Measurements from ENCODE around the gene SIRT1. TPM values are rescaled to one million over a fixed set of nuclear protein-coding genes. Genes with fewer than 3 reads are reported as not detected.

The SIRT1 gene
- total RNA-seq, 2 experiments from 2014 or later = 18.0 to 35.8 TPM

GRCh38 chr10:67853512-67853911, 30.9 kb upstream of the SIRT1 start:
- H3K27ac ChIP-seq (ENCODE audit: low read depth, low read length, poor library complexity, severe bottlenecking) = no peak overlapping the region
- H3K36me3 ChIP-seq (ENCODE audit: insufficient read depth, low read length) = no peaks in the 10 kb centered on the region
- no peaks in the 10 kb centered on the region for H3K79me2 ChIP-seq (ENCODE audit: insufficient read depth, low read depth, low read length)
- intact Hi-C loops (cut with micrococcal nuclease; ENCODE audit: unreplicated experiment) = loop anchor here (10.0 kb wide), 1 partner anchor 221 kb away; the partner anchor contains the start of gene HERC4
- no peak overlapping the region for H2AFZ ChIP-seq (ENCODE audit: low read length)
- H3K4me1 ChIP-seq (ENCODE audit: insufficient read depth, low read length, poor library complexity, severe bottlenecking) = peaks cover 4% of the 10 kb centered on the region
- no peaks in the 10 kb centered on the region for H3K9me3 ChIP-seq (ENCODE audit: low read length)
- ChIA-PET POLR2A (interaction anchor here (0.6 to 0.8 kb wide), 3 partner anchors 66 to 495 kb away, joined by 3 to 4 read pairs (median 4); no protein-coding TSS in a partner anchor), CTCF (ENCODE audit: unreplicated experiment) (interaction anchor here (1.2 kb wide), 1 partner anchor 16 kb away, joined by 3 read pairs; the partner anchor contains the start of gene DNAJC12)
- no peak overlapping the region for H3K4me3 ChIP-seq (ENCODE audit: low read depth, low read length, poor library complexity, severe bottlenecking)
- H3K4me2 ChIP-seq (ENCODE audit: low read length) = no peak overlapping the region
- H4K20me1 ChIP-seq (ENCODE audit: insufficient read depth, low read length) = no peaks in the 10 kb centered on the region
- DNase-seq (ENCODE audit: low spot score) = no peak
- TF ChIP-seq CTCF (conservative IDR thresholded peaks at IDR 0.05; ENCODE audit: low read length) (no peak), EZH2phosphoT487 (IDR thresholded peaks at IDR 0.05; ENCODE audit: borderline replicate concordance, low read depth, low read length) (no peak)
- no TSS peak for BruUV-seq (replicated peaks)
- H3K9me2 ChIP-seq (ENCODE audit: insufficient read depth, low read length) = no peaks in the 10 kb centered on the region

- ChIA-PET POLR2A (interaction anchor here (0.6 to 1.2 kb wide), 3 partner anchors 248 to 344 kb away, joined by 3 to 4 read pairs (median 3); no protein-coding TSS in a partner anchor), CTCF (ENCODE audit: unreplicated experiment) (no interaction called here)
- DNase-seq (ENCODE audit: low spot score) = no peak
- no peaks in the 10 kb centered on the region for H3K79me2 ChIP-seq (ENCODE audit: insufficient read depth, low read depth, low read length)
- TF ChIP-seq CTCF (conservative IDR thresholded peaks at IDR 0.05; ENCODE audit: low read length) = no peak
- no peak for TF ChIP-seq EZH2phosphoT487 (IDR thresholded peaks at IDR 0.05; ENCODE audit: borderline replicate concordance, low read depth, low read length)
- H3K9me2 ChIP-seq (ENCODE audit: insufficient read depth, low read length) = no peaks in the 10 kb centered on the region
- H3K4me3 ChIP-seq (ENCODE audit: low read depth, low read length, poor library complexity, severe bottlenecking) = no peak overlapping the region
- no peak overlapping the region for H3K27ac ChIP-seq (ENCODE audit: low read depth, low read length, poor library complexity, severe bottlenecking)
- H2AFZ ChIP-seq (ENCODE audit: low read length) = no peak overlapping the region
- intact Hi-C loops (cut with micrococcal nuclease; ENCODE audit: unreplicated experiment) = loop anchor here (10.0 kb wide), 1 partner anchor 216 kb away; the partner anchor contains the start of gene HERC4
- no peaks in the 10 kb centered on the region for H3K9me3 ChIP-seq (ENCODE audit: low read length)
- H3K36me3 ChIP-seq (ENCODE audit: insufficient read depth, low read length) = no peaks in the 10 kb centered on the region
- BruUV-seq (replicated peaks) = no TSS peak
- no peaks in the 10 kb centered on the region for H4K20me1 ChIP-seq (ENCODE audit: insufficient read depth, low read length)
- H3K4me2 ChIP-seq (ENCODE audit: low read length) = no peak overlapping the region
- H3K4me1 ChIP-seq (ENCODE audit: insufficient read depth, low read length, poor library complexity, severe bottlenecking) = peaks cover 11% of the 10 kb centered on the region
These were observed 25.5 kb upstream of the SIRT1 start for GRCh38 chr10:67858971-67859370.

- Histone ChIP-seq H3K36me3 (ENCODE audit: insufficient read depth, low read length) (no peaks in the 10 kb centered on the region), H3K4me2 (ENCODE audit: low read length) (no peak overlapping the region), H3K9me3 (ENCODE audit: low read length) (no peaks in the 10 kb centered on the region), H3K4me1 (ENCODE audit: insufficient read depth, low read length, poor library complexity, severe bottlenecking) (peaks cover 17% of the 10 kb centered on the region), H3K79me2 (ENCODE audit: insufficient read depth, low read depth, low read length) (no peaks in the 10 kb centered on the region), H4K20me1 (ENCODE audit: insufficient read depth, low read length) (no peaks in the 10 kb centered on the region), H2AFZ (ENCODE audit: low read length) (peak overlapping the region; percentile 55; the same call in 1 of the 2 replicates), H3K27ac (ENCODE audit: low read depth, low read length, poor library complexity, severe bottlenecking) (no peak overlapping the region), H3K9me2 (ENCODE audit: insufficient read depth, low read length) (no peaks in the 10 kb centered on the region), H3K4me3 (ENCODE audit: low read depth, low read length, poor library complexity, severe bottlenecking) (no peak overlapping the region)
- intact Hi-C loops (cut with micrococcal nuclease; ENCODE audit: unreplicated experiment) = no loop called here
- CTCF ChIA-PET (ENCODE audit: unreplicated experiment) = interaction anchor here (0.6 to 1.5 kb wide), 2 partner anchors 22 to 486 kb away, joined by 3 read pairs; no protein-coding TSS in a partner anchor
- DNase-seq (ENCODE audit: low spot score) = no peak
- BruUV-seq (replicated peaks) = no TSS peak
- POLR2A ChIA-PET = interaction anchor here (0.6 to 1.1 kb wide), 7 partner anchors 9 to 344 kb away, joined by 3 to 5 read pairs (median 4); partner anchors contain the start of gene SIRT1
- TF ChIP-seq EZH2phosphoT487 (IDR thresholded peaks at IDR 0.05; ENCODE audit: borderline replicate concordance, low read depth, low read length) (no peak), CTCF (conservative IDR thresholded peaks at IDR 0.05; ENCODE audit: low read length) (no peak)
These were observed 22.6 kb upstream of the SIRT1 start for GRCh38 chr10:67861750-67862432.
